T-helper 2 cell (primary cell): Measurements from ENCODE around the gene DGKG.

Experiments used
- DNase-seq, 5 experiments: peaks; one replicate each; pipeline versions ENCODE4 v3.0.0 to v3.0.0-alpha.2; 2012 to 2022

DGKG gene

DNA sequence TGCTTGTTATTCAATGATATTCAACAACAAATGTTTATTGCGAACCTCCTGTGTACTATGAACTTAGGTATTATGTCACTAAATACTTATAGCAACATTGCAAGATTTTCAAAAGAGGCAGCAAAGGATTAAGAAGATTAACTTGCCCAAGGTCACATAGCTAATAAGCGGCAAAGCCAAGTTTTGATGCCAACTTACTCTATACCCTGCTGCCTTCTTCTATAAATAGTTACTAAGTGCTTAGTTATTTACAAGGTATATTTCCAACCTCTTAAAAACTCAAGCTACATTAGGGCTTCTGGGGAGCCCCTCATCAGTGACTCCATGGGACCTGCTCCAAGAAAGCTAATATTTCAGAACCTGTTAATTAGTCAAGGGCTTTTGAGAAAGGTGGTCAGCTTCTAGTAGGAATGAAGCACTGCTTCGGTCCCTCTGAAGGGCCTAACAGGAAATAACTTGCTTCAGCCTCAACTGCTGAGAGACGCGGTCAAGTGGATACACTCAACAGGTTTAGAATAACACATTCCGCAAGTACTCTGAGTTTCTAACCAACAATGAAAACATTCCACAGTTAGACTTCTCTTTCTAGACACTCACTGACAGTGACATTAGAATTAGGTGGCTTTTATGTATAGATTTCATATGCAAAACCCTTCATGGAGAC, 125.5 kb downstream of the DGKG start:
- no peak for DNase-seq

DNA sequence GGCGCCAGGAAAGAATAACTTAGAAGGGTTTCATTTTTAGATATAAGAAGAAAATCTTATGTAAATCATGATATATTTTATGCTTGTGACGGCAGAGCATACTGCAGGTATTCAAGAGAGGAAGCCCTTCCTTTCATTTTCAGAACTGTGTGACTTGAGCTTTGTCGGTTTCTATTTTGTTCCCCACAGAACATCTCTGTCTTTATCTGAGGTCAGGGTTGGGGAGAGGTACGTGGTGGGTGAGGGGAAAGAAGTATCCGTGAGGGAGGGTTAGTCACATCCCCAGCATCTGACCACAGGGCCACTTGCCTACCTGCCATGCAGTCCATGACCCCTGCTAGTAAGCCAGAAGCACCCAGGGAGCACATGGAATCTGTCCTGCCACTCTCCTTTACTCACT, 126.5 kb downstream of the DGKG start:
- peak in 1 of 5 experiments; percentile 53 for DNase-seq

DNA sequence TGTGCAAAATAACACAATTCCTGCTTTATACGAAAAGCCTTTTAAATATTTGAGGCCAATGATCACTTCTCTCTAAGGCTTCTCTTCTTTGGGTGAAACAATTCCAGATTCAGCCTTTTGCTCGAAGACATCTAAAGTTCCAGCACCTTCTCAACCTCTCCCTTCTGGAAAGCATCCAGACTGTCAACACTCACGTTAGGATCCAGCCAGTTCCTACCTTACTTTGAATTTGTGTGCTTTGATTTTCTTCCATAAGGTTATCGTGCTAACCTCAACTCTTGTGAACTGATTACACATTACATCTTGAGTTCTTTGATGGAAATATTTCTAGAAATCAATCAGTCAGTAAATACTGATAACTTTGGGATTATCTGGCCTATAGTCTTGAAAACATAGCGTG, 127.9 kb downstream of the DGKG start:
- no peak for DNase-seq

DNA sequence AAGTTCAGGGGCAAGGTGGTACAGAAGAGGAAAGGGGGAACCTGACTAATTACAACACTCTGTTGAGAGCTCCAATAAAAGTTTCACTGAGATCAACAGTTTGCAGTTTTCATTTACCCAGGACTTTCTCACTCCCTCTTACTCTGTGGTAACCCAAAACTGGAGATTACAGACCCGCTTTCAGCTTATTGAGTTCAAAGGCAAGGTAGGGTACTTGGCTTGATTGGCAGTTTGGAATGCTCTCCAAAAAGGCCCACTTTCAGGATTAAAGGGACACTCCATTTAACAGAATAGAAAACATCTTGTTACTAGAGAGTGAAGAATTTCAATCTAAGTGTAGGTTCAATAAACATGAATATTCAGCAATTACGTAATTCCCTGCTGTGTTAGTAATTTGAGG, 135.6 kb downstream of the DGKG start:
- DNase-seq = no peak

DNA sequence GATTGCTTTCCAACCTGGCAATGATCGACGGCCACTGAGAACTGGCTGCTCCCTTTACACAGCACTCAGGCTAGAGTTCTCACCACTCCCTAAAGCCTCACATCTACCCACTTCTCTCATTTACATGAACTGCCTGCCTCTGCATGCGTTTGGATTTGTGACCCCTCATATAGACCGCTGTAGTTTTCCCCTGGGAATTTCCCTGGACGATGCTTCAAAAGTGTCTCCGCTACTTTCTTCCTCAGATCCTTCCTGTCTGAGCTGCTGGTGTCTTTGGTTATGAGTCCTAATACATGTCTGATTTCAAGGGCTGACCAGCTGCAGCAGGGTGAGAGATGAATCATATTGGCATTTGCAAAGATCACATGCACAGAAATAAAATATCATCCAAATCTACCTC, 136.4 kb downstream of the DGKG start:
- no peak for DNase-seq

DNA sequence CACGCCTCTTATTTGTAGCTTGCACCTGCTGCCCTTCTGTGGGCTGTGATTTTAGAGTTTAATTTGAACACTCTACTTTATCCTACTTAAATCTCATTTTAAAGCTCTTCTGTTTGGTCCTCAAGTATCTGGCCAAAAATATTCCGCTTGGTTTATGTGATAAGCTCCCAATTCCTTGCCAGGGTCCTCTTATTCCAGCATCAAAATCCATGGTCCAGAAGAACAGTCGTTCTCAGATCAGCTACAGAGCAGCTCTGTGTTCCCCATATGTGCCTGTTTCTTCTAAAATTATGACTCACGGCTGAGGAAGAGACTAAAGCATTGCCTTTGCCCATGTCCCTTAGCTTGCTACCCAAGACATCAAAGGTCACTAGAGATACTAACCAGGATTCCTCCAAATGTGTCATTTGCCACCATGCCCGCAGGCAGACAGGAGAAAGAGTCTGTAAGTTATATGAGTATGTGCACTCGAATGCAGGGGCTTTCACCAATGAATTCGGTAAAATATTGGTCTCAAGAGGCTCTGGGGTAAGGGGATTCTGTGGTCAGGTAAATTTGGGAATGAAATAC, 137.9 kb downstream of the DGKG start:
- DNase-seq = no peak

DNA sequence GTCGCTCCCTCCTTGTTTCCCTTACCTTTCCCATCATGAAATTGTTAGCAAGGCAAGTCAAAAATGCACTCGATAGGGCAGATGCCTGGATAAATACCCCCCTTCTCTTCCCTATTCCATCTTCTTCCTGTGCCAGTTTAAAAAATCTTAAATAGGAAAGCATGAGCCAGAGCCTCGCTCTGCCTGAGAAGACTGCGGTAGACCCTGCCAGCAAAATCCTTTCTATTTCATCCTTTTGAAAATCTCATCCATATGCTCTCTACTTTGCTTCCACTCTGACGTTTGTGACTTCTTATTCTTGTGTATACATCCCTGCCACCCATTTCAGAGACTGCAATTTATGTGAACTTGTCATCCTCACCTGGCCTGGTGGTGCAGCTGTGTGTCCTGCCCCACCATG, 138.6 kb downstream of the DGKG start:
- DNase-seq = no peak

DNA sequence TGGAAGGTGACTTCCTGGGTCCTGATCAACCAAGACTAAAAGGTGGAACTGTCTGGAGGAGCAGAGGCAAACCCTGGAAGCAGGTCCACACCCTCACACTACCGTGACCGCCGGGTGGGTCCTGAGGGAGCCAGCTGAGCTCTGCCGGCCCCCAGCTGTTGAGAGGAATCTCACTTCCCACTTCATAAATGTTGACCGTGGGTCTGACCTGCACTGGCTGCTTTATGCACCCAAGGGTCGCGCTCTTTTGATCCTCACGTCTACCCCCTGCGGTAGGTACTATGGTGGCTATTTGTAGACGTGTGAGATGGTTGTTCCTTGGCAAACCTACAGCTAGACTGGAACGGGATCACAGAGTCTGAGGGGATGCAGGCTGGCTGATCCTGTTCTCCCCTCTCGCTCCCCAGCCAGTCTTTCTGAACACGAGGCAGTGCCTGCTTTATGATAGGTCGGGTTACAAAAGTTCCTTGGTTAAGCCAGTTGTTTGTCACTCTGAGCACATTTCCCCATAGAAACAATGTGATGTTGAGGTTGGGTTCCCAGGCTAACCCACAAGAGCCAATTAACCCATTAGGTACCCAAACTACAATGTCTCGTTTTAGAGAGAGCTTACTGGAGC, 140.2 kb downstream of the DGKG start:
- no peak for DNase-seq

DNA sequence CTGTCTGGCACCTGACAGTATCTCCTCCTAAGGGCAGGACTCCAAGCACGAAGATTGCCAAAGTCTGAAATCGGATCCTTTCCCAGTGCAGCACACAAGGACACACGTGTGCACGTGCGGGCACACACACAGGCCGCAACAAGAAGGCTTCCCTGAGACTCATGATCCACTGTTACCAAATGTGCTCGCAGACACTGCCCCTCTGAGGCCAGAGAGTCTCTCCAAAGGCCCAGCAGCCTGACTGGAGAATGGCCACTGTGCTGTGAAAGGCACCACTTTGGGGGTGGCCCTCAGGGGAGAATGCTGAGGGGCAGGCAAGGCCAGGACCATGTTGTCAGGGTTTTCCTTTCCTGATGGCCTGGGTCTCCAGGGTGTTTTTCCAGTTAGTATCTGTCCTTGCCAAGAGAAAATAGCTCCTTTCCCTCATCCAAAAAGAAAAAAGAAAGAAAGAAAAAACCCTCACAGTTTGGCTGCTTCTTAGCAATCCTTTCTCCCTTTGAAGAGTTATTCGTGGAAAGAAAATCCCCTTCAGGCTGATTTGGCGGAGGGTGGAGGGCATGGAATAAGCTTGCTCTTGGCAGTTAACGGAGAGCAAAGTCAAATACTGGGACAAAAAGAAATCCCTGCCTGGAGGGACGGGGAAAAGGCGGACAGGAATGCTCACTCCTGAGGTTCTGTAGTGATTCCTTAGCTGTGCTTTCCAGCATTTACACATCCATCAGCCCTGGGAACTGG, 141.0 kb downstream of the DGKG start:
- DNase-seq = no peak

DNA sequence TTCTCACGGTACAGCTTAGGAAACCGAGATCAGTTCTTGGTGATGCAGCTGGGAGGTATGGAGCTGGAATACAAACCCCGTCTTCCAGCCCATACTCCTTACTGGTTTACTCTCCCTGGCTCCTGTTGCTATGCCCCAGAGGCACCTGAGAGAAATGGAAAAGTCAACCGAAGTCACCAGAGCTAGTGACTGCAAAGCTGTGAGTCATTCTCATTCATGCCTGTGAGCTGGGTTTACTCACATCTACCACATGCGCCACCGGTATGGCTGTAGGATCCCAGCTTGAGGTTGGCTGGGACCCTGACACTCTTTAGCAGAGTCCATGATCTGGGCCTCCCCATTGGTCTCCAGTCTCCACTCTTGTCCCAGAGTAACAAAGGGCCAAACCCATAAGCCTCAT, 141.7 kb downstream of the DGKG start:
- DNase-seq = no peak

DNA sequence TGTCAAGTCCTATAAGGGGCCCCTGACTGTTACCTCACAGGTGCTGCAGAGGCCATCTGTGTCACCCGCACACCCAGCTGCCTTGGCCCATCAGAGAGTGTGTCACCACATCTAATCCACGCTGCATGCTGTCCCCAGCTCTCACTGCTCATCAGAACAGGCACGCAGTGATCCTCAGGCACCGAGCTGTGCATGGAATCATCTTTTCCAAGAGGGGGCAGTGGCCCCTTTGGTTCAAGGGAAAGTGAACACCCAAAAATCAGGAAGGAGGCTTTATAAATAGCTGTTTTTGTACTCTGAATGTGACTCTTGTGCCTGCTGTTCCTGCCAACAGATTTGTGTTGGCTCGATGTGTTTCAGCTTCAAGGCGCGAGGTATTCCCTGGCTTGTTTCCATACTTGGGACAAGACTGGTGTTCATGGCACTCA, 142.8 kb downstream of the DGKG start:
- no peak for DNase-seq

DNA sequence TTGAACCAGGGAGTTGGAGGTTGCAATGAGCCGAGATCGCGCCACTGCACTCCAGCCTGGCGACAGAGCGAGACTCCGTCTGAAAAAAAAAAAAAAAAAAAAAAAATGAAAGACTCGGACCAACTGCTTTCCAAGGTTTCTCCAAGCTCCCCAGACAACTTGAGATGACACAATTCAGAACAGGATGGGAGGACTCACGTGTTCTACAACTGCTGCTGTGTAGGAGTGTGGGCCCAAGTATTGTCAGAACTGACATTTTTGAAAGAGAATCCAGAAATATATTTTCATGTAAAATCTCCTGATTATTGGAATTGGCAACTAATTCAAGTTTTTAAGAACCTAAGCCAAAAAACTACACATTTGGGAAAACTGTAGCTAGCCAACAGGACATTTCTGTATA, 143.6 kb downstream of the DGKG start:
- no peak for DNase-seq

DNA sequence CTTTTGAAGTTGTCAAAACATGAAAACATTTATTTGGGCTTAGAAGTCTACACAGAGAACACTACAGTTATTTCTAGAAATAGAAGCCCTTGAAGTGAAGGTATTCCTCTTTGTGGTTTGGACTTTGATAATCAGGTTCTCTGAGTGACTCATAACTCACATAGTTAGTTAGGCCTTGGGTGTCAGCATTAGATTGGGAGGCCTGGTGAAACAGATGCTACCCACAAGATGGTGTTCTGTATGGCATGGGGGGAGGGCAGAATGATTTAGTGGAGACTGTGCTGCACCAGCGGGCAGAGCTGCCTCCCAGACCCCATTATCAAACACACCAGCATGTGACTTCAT, 144.2 kb downstream of the DGKG start:
- DNase-seq = peak in 1 of 5 experiments; percentile 69

DNA sequence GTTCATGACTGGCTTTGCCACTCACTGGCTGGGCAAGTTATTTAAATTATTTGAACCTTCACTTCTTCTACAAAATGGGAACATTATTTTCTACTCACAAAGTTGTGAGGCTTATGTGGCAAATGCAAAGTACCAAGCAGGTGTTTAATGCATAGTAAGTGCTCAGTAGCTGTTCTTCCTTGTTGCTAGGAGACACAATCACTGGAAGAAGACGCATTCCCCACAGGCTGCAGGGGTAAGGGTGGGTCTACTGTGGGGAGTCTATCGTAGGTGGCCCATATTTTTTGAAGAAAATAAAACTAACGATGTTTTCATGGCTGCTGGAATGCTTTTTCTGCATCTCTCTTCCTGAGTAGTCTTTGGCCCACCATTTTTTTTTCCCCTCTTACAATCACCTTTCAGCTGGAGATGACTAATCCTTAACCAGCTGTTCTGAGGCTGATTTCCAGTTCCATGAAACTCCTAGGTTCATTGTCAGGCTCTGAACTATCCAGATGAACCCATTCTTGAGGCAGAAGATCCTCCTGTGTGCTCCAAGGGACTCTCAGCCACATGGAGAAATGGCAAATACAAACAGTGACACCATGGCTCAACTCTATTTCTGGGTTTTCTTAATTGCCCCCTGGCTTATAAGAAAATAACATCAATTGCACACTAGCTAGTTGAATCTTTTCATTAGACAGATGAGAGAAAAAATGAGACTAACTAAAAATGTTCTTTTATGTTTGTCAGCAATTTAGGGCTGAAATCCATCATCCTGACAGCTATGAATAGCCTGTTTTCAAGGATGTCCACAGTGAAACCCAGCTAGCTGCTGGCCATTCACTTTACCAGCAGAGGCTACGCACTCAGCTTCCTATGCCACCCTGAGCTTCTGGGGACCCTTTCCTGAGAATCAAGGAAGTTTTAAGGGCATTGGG, 144.9 kb downstream of the DGKG start:
- no peak for DNase-seq

DNA sequence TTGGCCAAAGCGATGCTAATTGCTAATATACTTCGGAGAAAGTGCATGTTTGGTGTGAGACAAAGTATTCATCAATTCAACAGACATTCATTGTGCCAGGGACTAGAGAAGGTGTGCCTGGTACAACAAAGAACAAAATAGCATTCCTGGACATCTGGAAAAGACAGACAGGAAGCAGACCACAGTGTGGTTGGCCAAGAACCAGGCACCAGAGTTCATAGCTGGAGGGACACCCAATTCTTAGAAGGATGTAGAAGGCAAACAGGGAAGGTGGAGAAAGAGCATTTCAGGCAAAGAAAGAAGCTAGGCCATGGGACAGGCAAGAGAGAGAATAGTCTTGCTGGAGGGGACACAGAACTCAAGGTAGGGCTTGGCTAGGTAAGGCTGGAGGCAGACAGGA, 147.4 kb downstream of the DGKG start:
- DNase-seq = no peak

DNA sequence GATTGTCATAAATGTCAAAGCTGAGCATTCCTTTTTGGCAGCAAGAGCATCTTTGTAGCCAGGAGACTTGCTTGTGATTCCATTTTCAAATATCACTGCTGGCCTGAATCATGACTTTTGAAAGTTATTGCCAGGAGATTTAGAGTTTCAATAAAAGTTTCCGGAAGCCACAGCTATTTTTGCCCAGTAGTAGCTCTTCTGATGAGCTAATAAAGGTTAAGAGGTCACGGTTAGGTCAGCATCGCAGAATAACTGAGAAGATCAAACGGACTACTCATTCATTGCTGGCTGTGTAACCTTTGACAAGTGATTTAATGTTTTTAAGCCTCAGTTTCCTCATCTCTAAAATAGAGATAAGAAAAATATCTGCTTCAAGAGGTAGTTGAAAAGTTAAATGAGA, 148.1 kb downstream of the DGKG start:
- DNase-seq = no peak

DNA sequence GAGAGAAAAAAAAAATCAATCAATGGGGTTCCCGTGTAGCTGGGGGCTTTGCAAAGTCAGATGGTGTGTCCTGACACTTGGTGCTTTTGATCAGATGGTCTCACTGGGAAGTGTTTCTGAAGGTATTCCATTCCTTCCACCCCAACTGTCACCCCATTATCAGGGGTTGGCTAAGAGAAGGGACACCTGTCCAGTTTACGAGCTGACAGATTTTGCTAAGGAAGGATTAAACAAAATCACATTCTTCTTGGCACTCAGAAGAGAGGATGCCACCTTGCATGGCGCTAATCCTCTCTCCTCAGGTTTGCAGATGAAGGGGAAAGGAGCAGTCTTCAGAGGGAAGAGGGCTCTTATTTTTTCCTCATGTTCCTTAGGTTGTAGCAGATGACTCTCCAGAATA, 149.4 kb downstream of the DGKG start:
- no peak for DNase-seq

DNA sequence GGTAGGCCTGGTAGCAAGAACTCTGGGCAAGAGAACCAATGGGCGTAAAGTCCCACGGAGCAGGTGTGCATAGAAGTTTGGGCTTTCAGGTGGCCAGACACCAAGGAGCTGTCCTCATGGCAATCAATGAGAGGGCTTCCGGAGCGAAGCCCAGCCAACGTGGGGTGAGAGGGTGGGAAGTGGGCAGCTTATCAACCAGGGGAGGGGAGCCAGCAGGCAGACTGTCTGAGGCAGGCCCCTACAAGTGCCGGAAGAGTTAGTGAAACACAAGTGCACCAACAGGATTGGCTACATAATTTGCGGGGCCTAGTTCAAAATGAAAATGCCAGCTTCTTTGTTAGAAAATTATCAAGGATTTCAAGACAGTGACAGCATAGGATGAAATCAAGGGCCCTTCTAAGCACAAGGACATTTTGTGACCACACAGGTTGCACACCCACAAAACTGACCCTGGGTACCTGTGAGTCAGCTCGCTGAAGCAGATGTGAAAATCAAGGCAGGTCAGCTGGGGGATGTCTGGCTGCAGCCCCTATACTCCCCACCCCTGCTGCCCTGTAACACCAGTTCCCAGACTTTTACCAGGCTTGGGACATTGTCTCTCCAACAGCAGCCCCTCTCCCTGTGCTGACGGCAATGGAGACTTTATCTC, 151.1 kb downstream of the DGKG start:
- no peak for DNase-seq

DNA sequence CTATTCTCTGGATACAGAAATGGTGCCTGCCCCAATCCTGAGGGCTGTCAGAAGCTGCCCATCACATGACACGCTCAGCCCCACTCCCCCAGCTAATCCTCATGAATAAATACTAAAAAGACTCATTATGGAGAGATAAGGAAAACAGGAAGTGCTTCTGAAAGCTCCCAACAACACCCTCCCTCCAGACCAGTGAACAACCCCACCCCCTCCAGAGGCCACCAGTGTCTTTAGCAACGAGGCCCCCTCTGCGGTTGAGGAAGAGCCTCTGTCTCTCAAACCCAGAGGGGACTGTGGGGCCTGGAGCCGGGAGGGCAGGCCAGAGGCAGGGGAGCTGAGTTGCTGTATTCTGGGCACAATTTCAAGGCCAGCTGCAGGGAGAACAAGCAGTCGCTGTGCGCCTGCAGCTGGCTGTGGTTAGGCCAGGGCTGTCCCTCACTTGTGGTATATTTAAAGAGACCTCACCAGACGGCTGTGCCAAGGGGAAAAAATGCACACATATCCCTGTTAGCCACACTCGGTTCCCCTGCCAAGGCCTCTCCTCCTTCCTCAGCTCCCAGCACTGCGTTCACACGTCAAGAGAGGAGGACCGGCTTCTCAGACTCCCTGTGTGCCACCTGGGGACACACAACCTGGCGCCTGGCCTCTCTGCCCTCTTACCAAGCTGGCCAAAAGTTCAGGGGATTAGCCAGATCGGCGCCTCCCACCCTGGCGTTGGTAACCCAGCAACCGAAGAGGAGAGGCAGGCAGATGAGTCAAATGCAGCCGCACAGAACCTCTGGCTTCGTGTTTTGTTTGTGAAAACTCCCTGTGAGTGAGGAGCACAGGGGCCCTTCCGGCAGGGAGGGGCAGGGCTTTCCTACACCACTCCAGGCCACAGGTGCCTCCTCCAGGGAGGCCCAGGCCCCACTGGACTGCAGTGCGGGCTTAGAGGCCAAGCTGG, 152.0 kb downstream of the DGKG start:
- DNase-seq = no peak

DNA sequence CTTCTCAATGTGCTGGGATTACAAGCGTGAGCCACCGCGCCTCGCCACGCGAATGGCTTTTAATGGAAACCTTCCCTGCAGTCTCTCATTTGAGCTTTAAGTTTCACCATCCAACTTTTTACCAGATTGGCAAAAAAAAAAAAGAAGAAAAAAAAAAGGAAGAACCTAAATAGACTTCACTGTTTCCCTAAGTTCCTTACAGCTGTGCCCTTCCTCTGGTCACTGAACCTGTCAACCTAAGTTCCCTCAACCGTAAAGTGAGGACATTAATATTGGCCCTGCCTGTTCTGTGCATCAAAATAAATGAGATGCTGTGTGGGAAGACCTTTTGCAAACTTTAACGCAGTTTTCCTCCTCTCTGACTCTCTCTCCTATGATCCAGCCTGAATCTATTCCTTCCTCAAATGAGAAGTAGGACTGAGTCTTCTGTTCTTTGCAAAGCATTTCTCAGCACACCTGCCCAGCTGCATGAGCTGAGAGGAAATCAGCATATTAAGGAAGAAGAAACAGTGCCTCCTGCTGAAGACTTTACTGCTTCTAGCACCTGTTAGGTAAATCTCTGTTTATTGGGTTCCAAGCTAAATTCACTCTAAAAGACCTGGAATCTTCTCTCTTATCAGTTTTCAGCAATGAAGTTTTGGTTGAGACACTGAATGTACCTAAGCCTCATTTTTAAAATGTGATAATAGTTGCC, 153.6 kb downstream of the DGKG start:
- DNase-seq = no peak

DNA sequence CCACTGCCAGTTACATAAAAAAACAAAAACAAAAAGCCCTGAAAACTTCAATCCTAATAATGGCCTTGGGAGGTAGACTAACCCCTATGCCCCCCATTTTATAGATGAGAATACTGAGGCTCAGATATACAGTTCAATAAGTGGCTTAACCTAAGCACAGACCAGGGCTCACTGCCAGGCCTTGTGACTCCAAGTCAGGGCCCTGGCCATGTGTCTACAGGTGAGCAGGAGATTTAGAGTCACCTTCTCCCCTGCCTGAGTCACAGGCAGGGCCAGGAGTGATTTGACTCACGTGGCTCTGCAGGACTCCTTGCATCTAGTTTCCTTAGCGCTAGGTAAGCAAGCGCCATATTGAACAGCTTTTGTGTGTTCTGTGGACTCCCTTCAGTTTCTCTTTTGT, 154.5 kb downstream of the DGKG start:
- no peak for DNase-seq
